Thyroid gland (tissue), 4 donors: ENCODE data around the gene AMY1B.
"Not testable (repeated sequence)": the region's sequence is repeated elsewhere in the genome, so short reads cannot be mapped to it uniquely, and the experiment has no call there.

Experiments used
- POLR2A ChIP-seq, 2 donors: fragments of 450-650 bp; IDR thresholded peaks; one replicate each; pipeline ENCODE4 v1.6.1; 2017; ENCODE audit warnings: antibody characterized with exemption in 2 of 2, mild to moderate bottlenecking in 2 of 2, moderate library complexity in 1 of 2
- TF ChIP-seq, protein P1 (sequence below), 6 experiments: fragments of 200-600 bp in 3 of 6; fragments of 450-650 bp in 3 of 6; sonication (generic) in 3 of 6; IDR thresholded peaks; one replicate each; pipeline ENCODE4 v1.5.1; 2016 to 2019; ENCODE audit warnings: antibody characterized with exemption in 6 of 6, mild to moderate bottlenecking in 2 of 6, inconsistent platforms in 1 of 6, moderate library complexity in 1 of 6

DNA sequence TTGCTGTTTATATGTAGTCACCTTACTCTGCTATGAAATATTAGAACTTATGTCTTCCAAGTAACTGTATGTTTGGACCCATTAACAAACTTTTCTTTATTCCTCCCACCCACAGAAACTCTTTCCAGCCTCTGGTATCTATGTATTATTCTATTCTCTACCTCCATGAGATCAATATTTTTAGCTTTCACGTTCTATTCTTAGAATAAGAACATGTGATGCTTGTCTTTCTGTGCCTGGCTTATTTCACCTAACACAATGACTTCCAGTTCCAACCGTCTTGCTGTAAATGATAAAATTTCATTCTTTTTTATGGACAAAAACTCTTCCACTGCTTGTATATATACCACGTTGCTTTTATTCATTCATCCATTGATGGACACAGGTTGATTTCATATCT is 39.3 kb upstream of the AMY1B start:
- TF ChIP-seq, protein P1, sequence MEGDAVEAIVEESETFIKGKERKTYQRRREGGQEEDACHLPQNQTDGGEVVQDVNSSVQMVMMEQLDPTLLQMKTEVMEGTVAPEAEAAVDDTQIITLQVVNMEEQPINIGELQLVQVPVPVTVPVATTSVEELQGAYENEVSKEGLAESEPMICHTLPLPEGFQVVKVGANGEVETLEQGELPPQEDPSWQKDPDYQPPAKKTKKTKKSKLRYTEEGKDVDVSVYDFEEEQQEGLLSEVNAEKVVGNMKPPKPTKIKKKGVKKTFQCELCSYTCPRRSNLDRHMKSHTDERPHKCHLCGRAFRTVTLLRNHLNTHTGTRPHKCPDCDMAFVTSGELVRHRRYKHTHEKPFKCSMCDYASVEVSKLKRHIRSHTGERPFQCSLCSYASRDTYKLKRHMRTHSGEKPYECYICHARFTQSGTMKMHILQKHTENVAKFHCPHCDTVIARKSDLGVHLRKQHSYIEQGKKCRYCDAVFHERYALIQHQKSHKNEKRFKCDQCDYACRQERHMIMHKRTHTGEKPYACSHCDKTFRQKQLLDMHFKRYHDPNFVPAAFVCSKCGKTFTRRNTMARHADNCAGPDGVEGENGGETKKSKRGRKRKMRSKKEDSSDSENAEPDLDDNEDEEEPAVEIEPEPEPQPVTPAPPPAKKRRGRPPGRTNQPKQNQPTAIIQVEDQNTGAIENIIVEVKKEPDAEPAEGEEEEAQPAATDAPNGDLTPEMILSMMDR (IDR thresholded peaks at IDR 0.05): not testable (repeated sequence)
- not testable (repeated sequence) for TF ChIP-seq POLR2A (IDR thresholded peaks at IDR 0.05)
